Measurements from ENCODE around the gene SSC5D.

DNA sequence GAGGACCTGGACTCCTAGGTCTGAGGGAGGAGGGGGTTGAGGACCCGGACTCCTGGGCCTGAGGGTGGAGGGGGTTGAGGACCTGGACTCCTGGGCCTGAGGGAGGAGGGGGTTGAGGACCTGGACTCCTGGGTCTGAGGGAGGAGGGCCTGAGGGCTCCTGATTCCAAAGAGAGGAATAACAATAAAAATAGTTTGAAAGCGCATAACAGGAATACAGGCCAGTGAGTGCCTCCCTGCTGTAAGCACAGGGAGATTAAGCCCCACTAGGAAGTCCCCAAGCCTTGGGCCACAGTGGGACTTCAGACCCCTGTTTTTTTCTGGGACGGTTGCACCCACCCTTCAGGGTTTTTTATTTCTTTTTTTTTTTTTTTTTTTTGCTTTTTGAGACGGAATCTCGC, 49.9 kb downstream of the SSC5D start:
- TF ChIP-seq, protein P1, sequence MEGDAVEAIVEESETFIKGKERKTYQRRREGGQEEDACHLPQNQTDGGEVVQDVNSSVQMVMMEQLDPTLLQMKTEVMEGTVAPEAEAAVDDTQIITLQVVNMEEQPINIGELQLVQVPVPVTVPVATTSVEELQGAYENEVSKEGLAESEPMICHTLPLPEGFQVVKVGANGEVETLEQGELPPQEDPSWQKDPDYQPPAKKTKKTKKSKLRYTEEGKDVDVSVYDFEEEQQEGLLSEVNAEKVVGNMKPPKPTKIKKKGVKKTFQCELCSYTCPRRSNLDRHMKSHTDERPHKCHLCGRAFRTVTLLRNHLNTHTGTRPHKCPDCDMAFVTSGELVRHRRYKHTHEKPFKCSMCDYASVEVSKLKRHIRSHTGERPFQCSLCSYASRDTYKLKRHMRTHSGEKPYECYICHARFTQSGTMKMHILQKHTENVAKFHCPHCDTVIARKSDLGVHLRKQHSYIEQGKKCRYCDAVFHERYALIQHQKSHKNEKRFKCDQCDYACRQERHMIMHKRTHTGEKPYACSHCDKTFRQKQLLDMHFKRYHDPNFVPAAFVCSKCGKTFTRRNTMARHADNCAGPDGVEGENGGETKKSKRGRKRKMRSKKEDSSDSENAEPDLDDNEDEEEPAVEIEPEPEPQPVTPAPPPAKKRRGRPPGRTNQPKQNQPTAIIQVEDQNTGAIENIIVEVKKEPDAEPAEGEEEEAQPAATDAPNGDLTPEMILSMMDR (IDR thresholded peaks at IDR 0.05) = no peak
- no peak for TF ChIP-seq POLR2A (IDR thresholded peaks at IDR 0.05)

Measured in thyroid gland (tissue), 4 donors.